ENCODE data around the gene CFTR. TPM values are rescaled to one million over a fixed set of nuclear protein-coding genes. Genes with fewer than 3 reads are reported as not detected.

The CFTR gene
- total and polyA plus RNA-seq, 2 of the 4 experiments (the other 2 are of a cell fraction) = 0.18 to 0.21 TPM

- no peak overlapping the region for H3K23ac ChIP-seq (ENCODE audit: low read depth, low read length)
- H3K79me1 ChIP-seq (ENCODE audit: low read depth in 1 of 2, low read length in 2 of 2) = no peaks in the 10 kb centered on the region
- no peak overlapping the region for H3K56ac ChIP-seq (ENCODE audit: extremely low read depth, insufficient read depth, low read length)
- H2BK15ac ChIP-seq (ENCODE audit: low read depth, low read length) = no peak overlapping the region
- no peak overlapping the region for H2AFZ ChIP-seq (replicated peaks; ENCODE audit: low read length, poor library complexity)
- intact Hi-C loops (cut with micrococcal nuclease) (loop anchor here (10.0 kb wide), 1 partner anchor 397 kb away; no protein-coding TSS in a partner anchor), dilution Hi-C loops (cut with HindIII; ENCODE audit: low sequenced_read_pairs, unreplicated experiment) (no loop called here), in situ Hi-C loops (cut with MboI; ENCODE audit: low sequenced_read_pairs) (loop anchor here (10.0 to 25.0 kb wide), 2 partner anchors 257 to 774 kb away; no protein-coding TSS in a partner anchor)
- H3K9me3 ChIP-seq (ENCODE audit: control insufficient read depth, insufficient read depth, low read length) = no peaks in the 10 kb centered on the region
- H3K4me2 ChIP-seq (ENCODE audit: low read depth, low read length) = no peak overlapping the region
- no peaks in the 10 kb centered on the region for H3K9me1 ChIP-seq (ENCODE audit: insufficient read depth, low read length)
- no peak overlapping the region for H3K14ac ChIP-seq (replicated peaks; ENCODE audit: low read depth, low read length)
- no peak overlapping the region for H2BK20ac ChIP-seq (ENCODE audit: low read depth, low read length)
- H2AK5ac ChIP-seq (ENCODE audit: low read depth, low read length) = no peak overlapping the region
- CTCF ChIA-PET = interaction anchor here (0.6 kb wide), 1 partner anchor 324 kb away, joined by 3 read pairs; no protein-coding TSS in a partner anchor
- H4K20me1 ChIP-seq (ENCODE audit: insufficient read depth, low read length) = no peaks in the 10 kb centered on the region
- no peak overlapping the region for H3K9ac ChIP-seq (ENCODE audit: low read depth, low read length)
- no peaks in the 10 kb centered on the region for H3K27me3 ChIP-seq (ENCODE audit: control insufficient read depth, insufficient read depth, low read length)
- H3K4me3 ChIP-seq (ENCODE audit: insufficient read depth, low read depth, low read length) = no peak overlapping the region
- H2AK9ac ChIP-seq (replicated peaks; ENCODE audit: low read depth, low read length, poor library complexity) = no peak overlapping the region
- H2BK120ac ChIP-seq (ENCODE audit: low read depth, low read length) = no peak overlapping the region
- no peak for DNase-seq
- no peak overlapping the region for H4K8ac ChIP-seq (ENCODE audit: low read depth in 2 of 2, low read length in 2 of 2)
- H3K36me3 ChIP-seq (ENCODE audit: control insufficient read depth, insufficient read depth, low read length) = no peaks in the 10 kb centered on the region; the same call in 1 of the 2 replicates
- TF ChIP-seq, protein P1, sequence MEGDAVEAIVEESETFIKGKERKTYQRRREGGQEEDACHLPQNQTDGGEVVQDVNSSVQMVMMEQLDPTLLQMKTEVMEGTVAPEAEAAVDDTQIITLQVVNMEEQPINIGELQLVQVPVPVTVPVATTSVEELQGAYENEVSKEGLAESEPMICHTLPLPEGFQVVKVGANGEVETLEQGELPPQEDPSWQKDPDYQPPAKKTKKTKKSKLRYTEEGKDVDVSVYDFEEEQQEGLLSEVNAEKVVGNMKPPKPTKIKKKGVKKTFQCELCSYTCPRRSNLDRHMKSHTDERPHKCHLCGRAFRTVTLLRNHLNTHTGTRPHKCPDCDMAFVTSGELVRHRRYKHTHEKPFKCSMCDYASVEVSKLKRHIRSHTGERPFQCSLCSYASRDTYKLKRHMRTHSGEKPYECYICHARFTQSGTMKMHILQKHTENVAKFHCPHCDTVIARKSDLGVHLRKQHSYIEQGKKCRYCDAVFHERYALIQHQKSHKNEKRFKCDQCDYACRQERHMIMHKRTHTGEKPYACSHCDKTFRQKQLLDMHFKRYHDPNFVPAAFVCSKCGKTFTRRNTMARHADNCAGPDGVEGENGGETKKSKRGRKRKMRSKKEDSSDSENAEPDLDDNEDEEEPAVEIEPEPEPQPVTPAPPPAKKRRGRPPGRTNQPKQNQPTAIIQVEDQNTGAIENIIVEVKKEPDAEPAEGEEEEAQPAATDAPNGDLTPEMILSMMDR (conservative IDR thresholded peaks at IDR 0.05; ENCODE audit: low read depth, low read length) = no peak
- TF ChIP-seq FOS (IDR thresholded peaks at IDR 0.05; ENCODE audit: low read depth, low read length) (no peak), POLR2A (IDR thresholded peaks at IDR 0.05; ENCODE audit: low read depth, low read length) (no peak), NFE2L2 (IDR thresholded peaks at IDR 0.05; ENCODE audit: low read depth, low read length) (no peak), USF2 (IDR thresholded peaks at IDR 0.05; ENCODE audit: low read depth, low read length) (no peak), RFX5 (IDR thresholded peaks at IDR 0.05; ENCODE audit: low read depth, low read length) (no peak), MAFK (IDR thresholded peaks at IDR 0.05; ENCODE audit: low read depth, low read length) (no peak), SMC3 (IDR thresholded peaks at IDR 0.05; ENCODE audit: low read depth, low read length) (no peak), RAD21 (IDR thresholded peaks at IDR 0.05; ENCODE audit: low read length) (no peak)
- TF ChIP-seq, protein P2, sequence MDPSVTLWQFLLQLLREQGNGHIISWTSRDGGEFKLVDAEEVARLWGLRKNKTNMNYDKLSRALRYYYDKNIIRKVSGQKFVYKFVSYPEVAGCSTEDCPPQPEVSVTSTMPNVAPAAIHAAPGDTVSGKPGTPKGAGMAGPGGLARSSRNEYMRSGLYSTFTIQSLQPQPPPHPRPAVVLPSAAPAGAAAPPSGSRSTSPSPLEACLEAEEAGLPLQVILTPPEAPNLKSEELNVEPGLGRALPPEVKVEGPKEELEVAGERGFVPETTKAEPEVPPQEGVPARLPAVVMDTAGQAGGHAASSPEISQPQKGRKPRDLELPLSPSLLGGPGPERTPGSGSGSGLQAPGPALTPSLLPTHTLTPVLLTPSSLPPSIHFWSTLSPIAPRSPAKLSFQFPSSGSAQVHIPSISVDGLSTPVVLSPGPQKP (IDR thresholded peaks at IDR 0.05; ENCODE audit: borderline replicate concordance, low read depth, low read length) = no peak
- POLR2A ChIA-PET (ENCODE audit: unreplicated experiment) = no interaction called here
- H4K91ac ChIP-seq (ENCODE audit: insufficient read depth, low read depth, low read length) = no peak overlapping the region
- no peak overlapping the region for H3K18ac ChIP-seq (ENCODE audit: low read depth, low read length)
- no CpG with 5 or more reads among the region's 1 CpG for WGBS, 2 experiments (ENCODE audit: extremely low coverage in 2 of 2, insufficient read length in 1 of 2)
- no peak overlapping the region for H4K5ac ChIP-seq (ENCODE audit: low read depth, low read length)
- H2BK5ac ChIP-seq (ENCODE audit: low read depth, low read length, poor library complexity, severe bottlenecking) = no peak overlapping the region
- BruUV-seq (replicated peaks) = no TSS peak
- H3K4me1 ChIP-seq (ENCODE audit: control insufficient read depth, insufficient read depth, low read length) = no peaks in the 10 kb centered on the region
- H3K27ac ChIP-seq (ENCODE audit: insufficient read depth, low read length) = no peak overlapping the region
- no peak for ATAC-seq (ENCODE audit: low read depth)
- no peak overlapping the region for H3K4ac ChIP-seq (ENCODE audit: low read depth, low read length)
These were observed 231.7 kb downstream of the CFTR start for GRCh38 chr7:117711556-117711955.
